ENCODE measurements around the gene CCT3. TPM values are rescaled to one million over a fixed set of nuclear protein-coding genes. Genes with fewer than 3 reads are reported as not detected.

The CCT3 gene
- total and polyA plus RNA-seq, 10 of the 15 experiments (the other 5 are each of a cell fraction or from before 2014, with no cell fraction given) = 319 to 585 (median 427) TPM

DNA sequence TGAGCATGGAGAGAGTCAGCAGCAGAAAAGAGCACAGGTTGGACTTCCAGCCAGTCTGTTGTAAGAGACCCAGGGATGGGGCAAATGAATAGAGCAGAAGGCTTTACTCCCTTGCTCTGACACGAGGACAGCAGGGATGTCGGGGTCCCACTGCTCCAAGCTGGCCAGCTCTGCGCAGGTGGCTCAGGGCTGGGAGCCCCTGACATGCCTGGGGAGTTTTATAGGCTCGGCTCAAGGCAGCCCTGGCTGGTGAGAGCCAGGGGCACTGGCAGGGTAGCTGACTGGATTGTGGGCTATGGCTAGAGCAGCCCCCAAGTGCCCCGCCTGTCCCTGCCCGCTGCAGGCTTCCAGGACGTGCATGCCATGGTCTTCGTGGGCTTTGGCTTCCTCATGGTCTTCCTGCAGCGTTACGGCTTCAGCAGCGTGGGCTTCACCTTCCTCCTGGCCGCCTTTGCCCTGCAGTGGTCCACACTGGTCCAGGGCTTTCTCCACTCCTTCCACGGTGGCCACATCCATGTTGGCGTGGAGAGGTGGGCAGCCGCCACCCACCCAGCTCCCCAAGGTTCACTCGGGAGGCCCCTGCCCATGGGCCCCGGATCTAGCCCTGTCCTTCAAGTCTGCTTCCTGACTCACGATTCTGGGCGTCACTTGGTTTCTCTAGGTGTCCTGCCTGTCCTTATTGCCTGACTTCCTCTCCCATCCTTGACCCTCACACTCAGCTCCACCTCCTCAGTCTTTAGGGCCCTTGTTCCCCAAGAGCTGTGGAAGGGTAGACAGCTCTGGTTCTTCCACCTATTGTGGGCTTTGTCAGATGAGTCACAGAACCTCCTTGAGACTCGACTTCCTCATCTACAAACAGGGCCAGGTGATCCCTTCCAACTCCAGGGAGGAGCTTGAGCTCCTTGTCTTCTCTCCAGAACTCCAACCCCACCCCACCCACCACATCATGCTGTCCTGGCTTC is 39.1 kb upstream of the CCT3 start:
- ChIA-PET RAD21 (ENCODE audit: unreplicated experiment) (interaction anchor here (1.0 kb wide), 1 partner anchor 17 kb away, joined by 3 read pairs; no protein-coding TSS in a partner anchor), POLR2A (no interaction called here), CTCF (interaction anchor here (0.6 to 3.2 kb wide), 6 partner anchors 9 to 282 kb away, joined by 3 to 19 read pairs (median 5); no protein-coding TSS in a partner anchor), SMC1A (ENCODE audit: uncharacterized antibody, unreplicated experiment) (interaction anchor here (1.1 kb wide), 1 partner anchor 8 kb away, joined by 4 read pairs; no protein-coding TSS in a partner anchor)
- no peak for FAIRE-seq
- no peak overlapping the region for H3K4me2 ChIP-seq (ENCODE audit: control insufficient read depth, insufficient read depth)
- in situ Hi-C loops (cut with MboI) (no loop called here), intact Hi-C loops (cut with micrococcal nuclease; ENCODE audit: unreplicated experiment) (no loop called here)
- H4K20me1 ChIP-seq (ENCODE audit: control insufficient read depth, insufficient read depth) = no peaks in the 10 kb centered on the region
- no peaks in the 10 kb centered on the region; a peak in 1 of 4 replicates for H3K27me3 ChIP-seq (replicated peaks in 1 of 2; ENCODE audit: control insufficient read depth in 2 of 2, insufficient read depth in 2 of 2, low read length in 1 of 2)
- H3K9ac ChIP-seq (ENCODE audit: control insufficient read depth, insufficient read depth, low read length) = no peak overlapping the region
- no TSS peak for BruUV-seq (replicated peaks)
- H3K9me3 ChIP-seq (replicated peaks; ENCODE audit: control insufficient read depth, insufficient read depth, low read length) = no peaks in the 10 kb centered on the region
- H3K79me2 ChIP-seq (ENCODE audit: control insufficient read depth, insufficient read depth, low read length) = no peaks in the 10 kb centered on the region
- no peak for ATAC-seq
- DNase-seq (ENCODE audit: low read depth, low spot score) = no peak
- 13% methylated on average over 20 of the region's 20 CpGs for WGBS (ENCODE audit: insufficient coverage, insufficient replicate concordance, low lambda C conversion rate, missing lambda C conversion rate)
- TF ChIP-seq, protein P1, sequence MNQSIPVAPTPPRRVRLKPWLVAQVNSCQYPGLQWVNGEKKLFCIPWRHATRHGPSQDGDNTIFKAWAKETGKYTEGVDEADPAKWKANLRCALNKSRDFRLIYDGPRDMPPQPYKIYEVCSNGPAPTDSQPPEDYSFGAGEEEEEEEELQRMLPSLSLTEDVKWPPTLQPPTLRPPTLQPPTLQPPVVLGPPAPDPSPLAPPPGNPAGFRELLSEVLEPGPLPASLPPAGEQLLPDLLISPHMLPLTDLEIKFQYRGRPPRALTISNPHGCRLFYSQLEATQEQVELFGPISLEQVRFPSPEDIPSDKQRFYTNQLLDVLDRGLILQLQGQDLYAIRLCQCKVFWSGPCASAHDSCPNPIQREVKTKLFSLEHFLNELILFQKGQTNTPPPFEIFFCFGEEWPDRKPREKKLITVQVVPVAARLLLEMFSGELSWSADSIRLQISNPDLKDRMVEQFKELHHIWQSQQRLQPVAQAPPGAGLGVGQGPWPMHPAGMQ (IDR thresholded peaks at IDR 0.05; ENCODE audit: borderline replicate concordance) = no peak
- TF ChIP-seq ZBED1 (IDR thresholded peaks at IDR 0.05; ENCODE audit: borderline replicate concordance) = no peak
- no peak for TF ChIP-seq POLR2A (IDR thresholded peaks at IDR 0.05; ENCODE audit: low read depth, low read length)
- TF ChIP-seq KAT2A (conservative IDR thresholded peaks at IDR 0.05; ENCODE audit: control insufficient read depth, low read depth, low read length) = no peak
- no peak overlapping the region for H3K4me3 ChIP-seq
- H3K4me1 ChIP-seq (ENCODE audit: control insufficient read depth, insufficient read depth, low read length) = no peaks in the 10 kb centered on the region
- no peaks in the 10 kb centered on the region for H3K36me3 ChIP-seq (ENCODE audit: control insufficient read depth in 2 of 2, insufficient read depth in 2 of 2, low read length in 1 of 2)
- H2AFZ ChIP-seq (ENCODE audit: control insufficient read depth, low read depth, low read length) = no peak overlapping the region
- no peak overlapping the region for H3K27ac ChIP-seq (ENCODE audit: control insufficient read depth, insufficient read depth)

Measured in GM12878 (cell line).